Heart right ventricle (tissue), 16 donors: Measurements from ENCODE around the gene ECSIT. TPM values are rescaled to one million over a fixed set of nuclear protein-coding genes. Genes with fewer than 3 reads are reported as not detected.
A peak's percentile ranks its signal among the peaks of the same experiment; 100 is the strongest.

Source experiments
- ATAC-seq, 8 donors: fragments of 200-7000 bp; cut with Tn5 transposase; one replicate each; pipeline ENCODE4 v1.9.1; 2020; ENCODE audit warnings: mild to moderate bottlenecking in 8 of 8, moderate library complexity in 8 of 8, moderate number of reproducible peaks in 1 of 8
- DNase-seq, 2 donors: peaks; one replicate each; pipeline ENCODE4 v3.0.0-alpha.2; 2020
- H3K27ac ChIP-seq, 10 donors: fragments of 200-600 bp; sonication (generic) in 2 of 10; one replicate each; pipeline versions ENCODE4 v1.5.0 to v1.8.0; 2020 to 2022; ENCODE audit warnings: mild to moderate bottlenecking in 3 of 10
- H3K27me3 ChIP-seq, 7 donors: fragments of 200-600 bp; one replicate each; pipeline ENCODE4 v1.8.0; 2021 to 2022; ENCODE audit warnings: mild to moderate bottlenecking in 2 of 7
- H3K36me3 ChIP-seq, 9 donors: fragments of 200-600 bp; sonication (generic) in 1 of 9; one replicate each; pipeline versions ENCODE4 v1.5.0 to v1.8.0; 2020 to 2022; ENCODE audit warnings: mild to moderate bottlenecking in 2 of 9
- H3K4me1 ChIP-seq, 9 donors: fragments of 200-600 bp; sonication (generic) in 1 of 9; one replicate each; pipeline versions ENCODE4 v1.5.0 to v1.8.0; 2020 to 2022; ENCODE audit warnings: mild to moderate bottlenecking in 4 of 9
- H3K4me3 ChIP-seq, 10 donors: fragments of 200-600 bp; sonication (generic) in 2 of 10; one replicate each; pipeline versions ENCODE4 v1.5.0 to v1.8.0; 2020 to 2022; ENCODE audit warnings: mild to moderate bottlenecking in 7 of 10, moderate library complexity in 2 of 10
- H3K9me3 ChIP-seq, 11 donors: fragments of 200-600 bp in 10 of 11; sonication (generic) in 2 of 11; one replicate each; pipeline versions ENCODE4 v1.5.0 to v1.8.0; 2013 to 2022; ENCODE audit warnings: mild to moderate bottlenecking in 2 of 11, control low read depth in 1 of 11, moderate library complexity in 1 of 11
- WGBS, 2 donors: extraction: QIAGEN DNeasy Blood & Tissue Kit; methylation state at CpG; one replicate each; pipeline ENCODE4 v1.1.7; 2013; ENCODE audit warnings: inconsistent platforms in 1 of 2; 5-methylcytosine and 5-hydroxymethylcytosine counted together
- intact Hi-C, 10 donors: fragments of 100-400 bp; cut with DNase I; formaldehyde crosslinking; loops; one replicate each; pipeline versions ENCODE4 v1.11.1 to v1.14.2; 2022
- polyA plus RNA-seq, 2 donors: library from polyadenylated mRNA; stranded (reverse); fragments of 200-250 nt; gene quantifications; one replicate each; pipeline ENCODE4 v1.2.3, GENCODE V29; 2013
- total RNA-seq, 10 donors: library from RNA; stranded (reverse); fragmentation: NEBNext Ultra II Directional in 3 of 10; extraction: Animal tissue kit (Norgen Biotek cat#: 25700) in 3 of 10; gene quantifications; one replicate each; pipeline versions ENCODE4 v1.2.1 to v1.2.4, GENCODE V29; 2021 to 2023
- TF ChIP-seq, protein P1 (sequence below), 9 donors: fragments of 200-600 bp; sonication (generic) in 2 of 9; IDR thresholded peaks; one replicate each; pipeline versions ENCODE4 v1.5.0 to v1.8.0; 2021 to 2022; ENCODE audit warnings: antibody characterized with exemption in 9 of 9, mild to moderate bottlenecking in 5 of 9, moderate library complexity in 1 of 9
- donor health status: Arrhythmogenic right ventricular cardiomyopathy.
- donor health status: ischemic (EF 13 %, LVEDD 7.1; RV severe dilation, severe dysfunction).
- donor health status: healthy with polysubstance abuse.
- donor health status: DM: no; HTN: yes; CAD: no.
- donor health status: DM: no; HTN: no; CAD: no.
- donor health status: ischemic (EF 25% LVEDD 6.9; RV normal size, moderate dysfunction).
- donor health status: ischemic (EF 25% LVEDD 5.7; RV mildly dilated, moderate dysfunction).
- donor health status: healthy.
- donor health status: DM: yes; HTN: yes; CAD: no.
- donor health status: Ischemic cardiomyopathy.
- donor health status: ischemic (EF 35%, LVEDD 5.7; RV mildly dilated, moderate dysfunction).
- donor health status: nonischemic (EF 11% LVEDD 7.7; RV severe dilation, severe dysfunction).
- donor health status: DM: yes; HTN: yes; CAD: no.
- donor health status: PGD.
- donor health status: ischemic (EF 29% LVEDD 5.4; RV normal size, mild dysfunction).
- donor health status: nonischemic (EF 23%, LVEDD 6.1; RV moderate dilation, normal function).

Gene ECSIT
- total and polyA plus RNA-seq, 12 donors = 86.8 to 226 (median 139) TPM

DNA sequence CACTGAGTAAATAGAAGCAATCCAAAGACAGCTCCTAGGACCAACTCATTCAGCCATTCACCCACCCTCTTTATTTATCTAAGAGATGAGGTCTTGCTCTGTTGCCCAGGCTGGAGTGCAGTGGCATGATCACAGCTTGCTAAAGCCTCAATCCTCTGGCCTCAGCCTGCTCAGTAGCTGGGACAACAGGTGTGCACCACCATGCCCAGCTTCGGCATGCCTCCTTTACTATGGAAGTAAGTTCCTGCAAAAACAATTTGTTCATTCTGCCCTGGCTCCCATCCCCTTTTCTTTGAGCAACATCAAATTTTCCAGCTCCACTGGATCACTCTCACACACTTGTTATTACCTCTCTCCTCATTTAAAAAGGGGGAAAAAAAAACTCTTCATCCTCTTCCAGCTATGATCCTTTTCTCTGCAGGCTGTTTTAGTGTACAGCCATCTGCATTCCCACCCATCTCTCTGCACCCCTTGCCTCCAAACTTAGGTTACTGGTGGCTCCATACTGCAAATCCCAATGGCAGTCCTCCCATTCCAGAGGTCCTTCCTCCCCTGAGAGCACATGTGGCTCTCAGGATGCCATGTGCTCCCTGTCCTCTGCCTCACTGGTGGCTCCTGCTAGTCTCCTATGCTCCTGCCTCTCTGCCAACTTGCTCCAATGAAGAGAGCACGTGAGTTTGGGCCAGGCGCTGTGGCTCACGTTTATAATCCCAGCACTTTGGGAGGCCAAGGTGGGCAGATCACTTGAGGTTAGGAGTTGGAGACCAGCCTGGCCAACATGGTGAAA, 27.9 kb upstream of the ECSIT start:
- H3K36me3 ChIP-seq = peaks cover 0 to 47% (median 16%) of the 10 kb centered on the region in 9 donors
- H3K27me3 ChIP-seq = no peaks in the 10 kb centered on the region
- H3K27ac ChIP-seq = no peak overlapping the region
- intact Hi-C loops = no loop called here
- DNase-seq (no peak), ATAC-seq (no peak)
- TF ChIP-seq, protein P1, sequence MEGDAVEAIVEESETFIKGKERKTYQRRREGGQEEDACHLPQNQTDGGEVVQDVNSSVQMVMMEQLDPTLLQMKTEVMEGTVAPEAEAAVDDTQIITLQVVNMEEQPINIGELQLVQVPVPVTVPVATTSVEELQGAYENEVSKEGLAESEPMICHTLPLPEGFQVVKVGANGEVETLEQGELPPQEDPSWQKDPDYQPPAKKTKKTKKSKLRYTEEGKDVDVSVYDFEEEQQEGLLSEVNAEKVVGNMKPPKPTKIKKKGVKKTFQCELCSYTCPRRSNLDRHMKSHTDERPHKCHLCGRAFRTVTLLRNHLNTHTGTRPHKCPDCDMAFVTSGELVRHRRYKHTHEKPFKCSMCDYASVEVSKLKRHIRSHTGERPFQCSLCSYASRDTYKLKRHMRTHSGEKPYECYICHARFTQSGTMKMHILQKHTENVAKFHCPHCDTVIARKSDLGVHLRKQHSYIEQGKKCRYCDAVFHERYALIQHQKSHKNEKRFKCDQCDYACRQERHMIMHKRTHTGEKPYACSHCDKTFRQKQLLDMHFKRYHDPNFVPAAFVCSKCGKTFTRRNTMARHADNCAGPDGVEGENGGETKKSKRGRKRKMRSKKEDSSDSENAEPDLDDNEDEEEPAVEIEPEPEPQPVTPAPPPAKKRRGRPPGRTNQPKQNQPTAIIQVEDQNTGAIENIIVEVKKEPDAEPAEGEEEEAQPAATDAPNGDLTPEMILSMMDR (IDR thresholded peaks at IDR 0.05) = no peak
- 78% methylated on average over 4 of the region's 4 CpGs for WGBS, 2 donors
- H3K9me3 ChIP-seq = no peaks in the 10 kb centered on the region
- H3K4me1 ChIP-seq = peaks cover 9 to 44% (median 36%) of the 10 kb centered on the region in 9 donors
- no peak overlapping the region for H3K4me3 ChIP-seq

DNA sequence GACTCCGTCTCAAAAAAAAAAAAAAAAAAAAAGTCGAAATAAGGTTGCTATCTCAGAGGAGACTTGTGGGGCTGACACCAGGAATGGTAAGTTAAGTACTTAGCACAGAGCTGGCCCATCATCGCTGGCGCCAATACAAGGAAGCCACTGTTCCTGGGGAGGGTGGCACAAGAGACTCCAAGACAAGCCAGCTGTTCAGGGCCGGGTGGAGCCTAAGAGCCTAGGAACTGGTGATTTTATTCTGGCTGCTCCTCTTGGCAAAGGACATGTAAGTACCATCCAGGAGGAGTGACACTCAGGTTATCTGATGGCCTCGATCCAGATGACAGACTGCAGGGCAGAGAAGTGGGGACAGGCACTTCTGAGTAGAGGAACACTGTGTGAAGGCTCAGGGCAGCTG, 26.3 kb upstream of the ECSIT start:
- intact Hi-C loops = no loop called here
- Histone ChIP-seq H3K4me1 (peaks cover 9 to 38% (median 31%) of the 10 kb centered on the region in 9 donors), H3K27ac (peak overlapping the region in 1 of 10 donors; percentile 52), H3K9me3 (no peaks in the 10 kb centered on the region), H3K27me3 (no peaks in the 10 kb centered on the region), H3K4me3 (no peak overlapping the region), H3K36me3 (peaks cover 0 to 50% (median 16%) of the 10 kb centered on the region in 9 donors)
- WGBS, 2 donors = 68 to 74% methylated on average over 6 of the region's 6 CpGs
- TF ChIP-seq, protein P1 (IDR thresholded peaks at IDR 0.05) = no peak
- DNase-seq (no peak), ATAC-seq (no peak)

DNA sequence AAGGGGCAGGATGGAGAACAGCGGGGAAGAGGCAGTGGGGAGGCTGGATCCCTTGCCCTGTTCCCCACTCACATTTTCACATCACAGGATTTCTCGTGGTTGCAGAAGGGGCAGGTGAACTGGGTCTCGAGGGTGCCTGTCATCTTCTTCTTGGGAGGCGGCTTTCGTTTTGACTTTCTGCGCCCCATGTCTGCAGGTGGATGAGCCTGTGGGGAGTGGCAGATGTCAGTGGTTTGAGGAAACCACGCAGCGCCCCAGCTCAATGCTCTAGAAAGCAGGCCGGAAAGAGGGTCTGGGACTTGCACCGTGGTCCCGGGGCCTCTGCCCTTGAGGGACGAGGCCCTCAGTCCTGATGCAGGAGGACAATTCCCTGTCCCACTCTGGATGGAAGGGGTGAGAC, 25.2 kb upstream of the ECSIT start:
- no peaks in the 10 kb centered on the region for H3K9me3 ChIP-seq
- intact Hi-C loops = no loop called here
- no peak for DNase-seq
- H3K27me3 ChIP-seq = no peaks in the 10 kb centered on the region
- TF ChIP-seq, protein P1 (IDR thresholded peaks at IDR 0.05) = no peak
- peaks cover 5 to 31% (median 22%) of the 10 kb centered on the region in 9 donors for H3K4me1 ChIP-seq
- ATAC-seq = no peak
- H3K4me3 ChIP-seq = no peak overlapping the region
- peaks cover 0 to 59% (median 18%) of the 10 kb centered on the region in 9 donors for H3K36me3 ChIP-seq
- H3K27ac ChIP-seq = no peak overlapping the region
- 93 to 94% methylated on average over 12 of the region's 12 CpGs for WGBS, 2 donors

DNA sequence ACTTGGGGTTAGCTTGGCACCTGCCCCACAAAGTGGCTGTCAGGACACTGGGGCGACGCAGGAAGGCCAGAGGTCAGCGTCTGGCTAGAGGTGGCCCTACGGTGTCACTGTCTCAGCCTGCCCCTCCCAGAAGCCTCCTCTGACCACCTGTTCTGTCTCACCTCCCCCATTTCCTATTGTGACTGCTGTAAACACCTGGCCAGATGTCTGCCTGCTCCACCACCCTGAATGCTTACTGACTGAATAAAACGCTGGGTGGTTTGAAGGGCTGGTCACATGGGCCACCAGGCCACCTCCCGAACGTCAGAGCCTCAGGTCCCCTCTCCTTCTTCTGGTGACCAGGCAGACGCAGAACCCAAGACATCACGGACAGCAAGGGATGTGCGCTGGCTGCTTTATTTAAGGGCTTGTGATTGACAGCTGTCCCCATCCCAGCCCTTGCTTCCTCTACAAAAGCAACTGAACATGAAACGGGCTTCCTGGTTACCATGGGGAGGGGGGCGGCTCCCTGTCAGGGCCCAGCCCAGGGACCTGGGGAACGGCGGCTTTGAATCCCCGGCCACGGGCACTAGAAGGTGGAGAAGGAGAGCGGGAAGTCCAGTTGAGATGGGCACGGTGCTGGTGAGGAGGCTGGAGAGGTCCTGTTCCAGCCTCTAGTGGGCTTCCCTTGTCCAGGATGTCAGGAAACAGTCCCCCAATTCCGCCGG, 23.9 kb upstream of the ECSIT start:
- Histone ChIP-seq H3K4me3 (no peak overlapping the region), H3K36me3 (peaks cover 0 to 71% (median 18%) of the 10 kb centered on the region in 9 donors), H3K9me3 (no peaks in the 10 kb centered on the region), H3K27me3 (no peaks in the 10 kb centered on the region), H3K4me1 (peaks cover 0 to 23% (median 13%) of the 10 kb centered on the region in 9 donors), H3K27ac (no peak overlapping the region)
- intact Hi-C loops = no loop called here
- TF ChIP-seq, protein P1 (IDR thresholded peaks at IDR 0.05) = no peak
- WGBS, 2 donors = 78 to 82% methylated on average over 20 of the region's 20 CpGs
- DNase-seq = no peak
- no peak for ATAC-seq
